ENCODE measurements around the gene RPS15. TPM values are rescaled to one million over a fixed set of nuclear protein-coding genes. Genes with fewer than 3 reads are reported as not detected.

Gene RPS15
- total and polyA plus RNA-seq, 2 donors (not counting 3 experiments of a cell fraction or from before 2014, with no cell fraction given), result 1,260 to 3,270 TPM

- Histone ChIP-seq H3K79me2 (ENCODE audit: control insufficient read depth, insufficient read depth, low read length) (no peaks in the 10 kb centered on the region), H3K27me3 (ENCODE audit: control insufficient read depth in 2 of 2, insufficient read depth in 2 of 2, low read length in 2 of 2) (no peaks in the 10 kb centered on the region), H3K4me1 (ENCODE audit: control insufficient read depth, extremely low read depth, insufficient read depth, low read length) (no peaks in the 10 kb centered on the region), H3K9me1 (replicated peaks; ENCODE audit: control insufficient read depth, extremely low read depth, insufficient read depth, low read length) (no peaks in the 10 kb centered on the region), H3K9ac (replicated peaks; ENCODE audit: extremely low read depth, insufficient read depth, low read length) (no peak overlapping the region), H3K9me3 (replicated peaks; ENCODE audit: control insufficient read depth, insufficient read depth, low read length) (no peaks in the 10 kb centered on the region), H3K27ac (ENCODE audit: insufficient read depth, low read depth, low read length) (no peak overlapping the region), H2AFZ (ENCODE audit: low read depth, low read length) (no peak overlapping the region), H4K20me1 (replicated peaks; ENCODE audit: control insufficient read depth, extremely low read depth, insufficient read depth, low read length) (no peaks in the 10 kb centered on the region), H3K36me3 (ENCODE audit: control insufficient read depth in 2 of 2, extremely low read depth in 1 of 2, insufficient read depth in 2 of 2, low read length in 2 of 2) (peaks cover 3 to 18% of the 10 kb centered on the region in 2 experiments), H3K4me2 (ENCODE audit: insufficient read depth, low read length) (no peak overlapping the region), H3K4me3 (replicated peaks in 1 of 3; ENCODE audit: insufficient read depth in 1 of 3, low read depth in 1 of 3, low read length in 3 of 3) (no peak overlapping the region)
- intact Hi-C loops (cut with micrococcal nuclease), result no loop called here
- DNase-seq (ENCODE audit: low read depth, low spot score), result no peak
- dilution Hi-C loops (cut with MboI; ENCODE audit: extremely low pct_ligation_motif_present, low sequenced_read_pairs), result no loop called here
- ChIA-PET POLR2A (no interaction called here), CTCF (no interaction called here)
- no peak for TF ChIP-seq MAX (IDR thresholded peaks at IDR 0.05; ENCODE audit: insufficient read depth, insufficient read length)
- FAIRE-seq, result no peak
- BruUV-seq (replicated peaks), result no TSS peak
These were observed 44.4 kb upstream of the RPS15 start for GRCh38 chr19:1393841-1394240.

GRCh38 chr19:1394252-1395193 is 43.7 kb upstream of the RPS15 start:
- FAIRE-seq, result no peak
- Histone ChIP-seq H4K20me1 (replicated peaks; ENCODE audit: control insufficient read depth, extremely low read depth, insufficient read depth, low read length) (no peaks in the 10 kb centered on the region), H3K9me1 (replicated peaks; ENCODE audit: control insufficient read depth, extremely low read depth, insufficient read depth, low read length) (no peaks in the 10 kb centered on the region), H2AFZ (ENCODE audit: low read depth, low read length) (no peak overlapping the region), H3K9me3 (replicated peaks; ENCODE audit: control insufficient read depth, insufficient read depth, low read length) (no peaks in the 10 kb centered on the region), H3K27me3 (ENCODE audit: control insufficient read depth in 2 of 2, insufficient read depth in 2 of 2, low read length in 2 of 2) (no peaks in the 10 kb centered on the region), H3K36me3 (ENCODE audit: control insufficient read depth in 2 of 2, extremely low read depth in 1 of 2, insufficient read depth in 2 of 2, low read length in 2 of 2) (peaks cover 3 to 12% of the 10 kb centered on the region in 2 experiments), H3K4me1 (ENCODE audit: control insufficient read depth, extremely low read depth, insufficient read depth, low read length) (no peaks in the 10 kb centered on the region), H3K9ac (replicated peaks; ENCODE audit: extremely low read depth, insufficient read depth, low read length) (no peak overlapping the region), H3K4me3 (replicated peaks in 1 of 3; ENCODE audit: insufficient read depth in 1 of 3, low read depth in 1 of 3, low read length in 3 of 3) (no peak overlapping the region), H3K27ac (ENCODE audit: insufficient read depth, low read depth, low read length) (no peak overlapping the region), H3K79me2 (ENCODE audit: control insufficient read depth, insufficient read depth, low read length) (no peaks in the 10 kb centered on the region), H3K4me2 (ENCODE audit: insufficient read depth, low read length) (no peak overlapping the region)
- TF ChIP-seq MYC (IDR thresholded peaks at IDR 0.05; ENCODE audit: low read depth, low read length) (no peak), JUN (IDR thresholded peaks at IDR 0.05; ENCODE audit: borderline replicate concordance, insufficient read depth, insufficient read length, low read depth) (no peak), GATA2 (IDR thresholded peaks at IDR 0.05; ENCODE audit: insufficient read depth, insufficient read length, low read depth, low read length) (no peak), FOS (IDR thresholded peaks at IDR 0.05; ENCODE audit: borderline replicate concordance, insufficient read depth, low read length) (no peak), EZH2 (IDR thresholded peaks at IDR 0.05; ENCODE audit: borderline replicate concordance, low read depth, low read length, severe bottlenecking) (no peak), POLR2AphosphoS5 (IDR thresholded peaks at IDR 0.05; ENCODE audit: insufficient read depth, low read depth, low read length) (no peak)
- ChIA-PET POLR2A (no interaction called here), CTCF (no interaction called here)
- DNase-seq (ENCODE audit: low read depth, low spot score), result no peak
- dilution Hi-C loops (cut with MboI; ENCODE audit: extremely low pct_ligation_motif_present, low sequenced_read_pairs) (no loop called here), intact Hi-C loops (cut with micrococcal nuclease) (no loop called here)
- BruUV-seq (replicated peaks), result no TSS peak
